AG04449 (cell line): ENCODE results near the gene CDC16.

Experiments
- CTCF ChIA-PET: fragments of 350-600 bp; formaldehyde crosslinking; extraction: SDS; loops from one replicate; lab custom pipeline; 2021; ENCODE audit warnings: antibody characterized with exemption; lab: Yijun Ruan, JAX
- POLR2A ChIA-PET: fragments of 400-600, 350-600 bp; formaldehyde crosslinking; extraction: SDS; loops from one replicate; lab custom pipeline; 2020; ENCODE audit warnings: antibody characterized with exemption, inconsistent platforms; lab: Yijun Ruan, JAX
- DNase-seq: peaks from one replicate; pipeline ENCODE4 v3.0.0-alpha.2; 2010; ENCODE audit warnings: low read depth, low spot score
- H3K4me3 ChIP-seq: 2 replicates; pipeline ENCODE4 v1.5.1; 2011; ENCODE audit warnings: low read depth, mild to moderate bottlenecking, control low read depth, low read length
- CTCF ChIP-seq: IDR thresholded peaks from one replicate; pipeline ENCODE4 v1.5.1; 2011; ENCODE audit warnings: mild to moderate bottlenecking, moderate library complexity, low read length, control low read depth, inconsistent platforms; ENCODE audit not compliant: insufficient read depth; ENCODE audit errors: missing control alignments

The CDC16 gene

GRCh38 chr13:114266241-114266640 is 31.5 kb downstream of the CDC16 start:
- TF ChIP-seq CTCF, result no peak
- no peak overlapping the region for H3K4me3 ChIP-seq
- ChIA-PET POLR2A (interaction anchor here (3.2 kb wide), 1 partner anchor 15 kb away, joined by 14 read pairs; the partner anchor contains the start of gene UPF3A), CTCF (interaction anchor here (0.9 kb wide), 1 partner anchor 16 kb away, joined by 3 read pairs; no protein-coding TSS in a partner anchor)
- DNase-seq, result no peak

DNA sequence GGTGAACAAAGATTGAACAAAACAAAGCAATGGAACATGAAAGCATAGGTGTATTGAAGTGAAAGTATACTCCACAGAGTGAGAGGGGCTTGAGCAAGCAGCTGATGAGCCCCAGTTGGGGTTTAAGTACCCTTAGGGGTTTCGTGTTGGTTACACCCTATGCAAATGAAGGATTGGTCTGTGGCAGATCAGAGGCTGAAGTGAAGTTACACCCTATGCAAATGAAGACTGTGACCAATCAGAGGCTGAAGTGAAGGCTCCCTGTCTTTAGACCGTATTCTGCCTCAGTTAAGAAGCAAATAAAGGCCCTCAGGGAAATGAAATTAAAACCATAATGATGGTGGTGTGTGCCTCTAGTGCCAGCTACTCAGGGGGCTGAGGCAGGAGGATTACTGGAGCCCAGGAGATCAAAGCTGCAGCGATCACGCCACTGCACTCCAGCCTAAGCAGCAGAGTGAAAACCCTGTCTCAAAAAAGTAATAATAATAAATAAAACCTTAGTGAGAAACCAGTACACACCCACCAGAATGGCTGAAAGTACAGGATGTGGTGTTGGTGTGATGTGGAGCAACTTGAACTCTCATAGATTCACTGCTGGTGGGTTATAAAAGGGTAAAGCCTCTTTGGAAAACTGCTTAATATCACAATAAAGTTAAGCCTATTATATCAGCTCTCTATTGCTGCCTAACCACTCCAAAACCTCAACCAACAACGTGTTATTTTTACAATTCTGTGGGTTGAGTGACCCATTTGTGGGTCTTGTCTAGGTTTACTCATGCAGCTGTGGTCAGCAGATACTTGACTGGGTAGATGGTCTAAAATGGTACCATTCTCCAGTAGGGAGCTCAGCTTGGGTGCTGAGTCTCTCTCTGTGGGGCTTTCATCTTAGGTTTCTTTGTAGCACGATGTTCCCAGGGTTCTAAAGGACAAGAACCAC is 33.9 kb downstream of the CDC16 start:
- CTCF ChIA-PET, result interaction anchor here (0.8 kb wide), 1 partner anchor 12 kb away, joined by 3 read pairs; no protein-coding TSS in a partner anchor
- no peak for TF ChIP-seq CTCF
- no peak overlapping the region for H3K4me3 ChIP-seq
- no peak for DNase-seq
- POLR2A ChIA-PET, result no interaction called here

DNA sequence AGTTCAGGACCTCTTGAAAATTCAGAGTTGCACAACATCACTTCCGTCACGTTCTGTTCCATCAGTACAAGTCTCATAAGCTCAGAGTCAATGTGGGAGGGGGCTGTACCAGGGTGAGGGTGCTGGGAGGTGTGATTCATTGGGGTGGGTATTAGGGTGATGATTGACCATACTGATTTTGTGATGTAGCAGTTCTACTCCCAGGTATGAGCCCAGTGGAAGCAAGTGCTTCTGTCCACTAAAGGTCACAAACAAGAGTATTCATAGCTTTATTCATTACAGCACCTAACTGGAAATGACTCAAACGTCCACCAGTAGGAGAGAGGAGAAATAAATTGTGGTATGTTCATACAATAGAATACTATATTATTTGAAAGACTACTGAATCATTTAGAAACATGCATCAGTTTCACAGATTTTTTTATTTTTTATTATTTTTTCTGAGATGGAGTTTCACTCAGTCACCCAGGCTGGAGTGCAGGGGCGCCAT is 34.6 kb downstream of the CDC16 start:
- no peak for TF ChIP-seq CTCF
- DNase-seq, result no peak
- H3K4me3 ChIP-seq, result no peak overlapping the region
- CTCF ChIA-PET, result interaction anchor here (0.8 kb wide), 1 partner anchor 11 kb away, joined by 3 read pairs; no protein-coding TSS in a partner anchor
- POLR2A ChIA-PET, result no interaction called here

DNA sequence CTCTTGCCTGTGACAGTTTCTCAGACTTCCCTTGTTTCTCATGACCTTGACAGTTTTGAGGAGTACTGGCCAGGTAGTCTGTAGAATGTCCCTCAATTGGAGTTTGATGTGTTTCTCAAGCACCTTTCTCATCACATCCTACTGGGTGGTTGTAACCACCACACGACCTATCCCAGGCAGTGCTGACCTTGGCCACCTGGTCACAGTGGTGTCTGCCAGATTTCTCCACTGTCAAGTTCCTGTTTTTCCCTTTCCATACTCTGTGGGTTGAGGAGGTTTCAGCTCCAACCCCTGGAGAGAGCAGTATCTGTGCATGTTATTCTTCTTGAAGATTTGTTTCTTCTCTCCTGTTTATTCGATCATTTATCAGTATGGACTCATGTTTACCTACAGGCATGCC is 38.3 kb downstream of the CDC16 start:
- CTCF ChIA-PET, result no interaction called here
- DNase-seq, result no peak
- POLR2A ChIA-PET, result no interaction called here
- no peak overlapping the region for H3K4me3 ChIP-seq
- no peak for TF ChIP-seq CTCF

- POLR2A ChIA-PET, result no interaction called here
- no peak for DNase-seq
- CTCF ChIA-PET, result no interaction called here
- H3K4me3 ChIP-seq, result no peak overlapping the region
- TF ChIP-seq CTCF, result no peak
Observed at GRCh38 chr13:114275304-114275703, 40.6 kb downstream of the CDC16 start.

- CTCF ChIA-PET, result interaction anchor here (1.1 to 1.3 kb wide), 3 partner anchors 11 to 63 kb away, joined by 3 to 4 read pairs (median 3); no protein-coding TSS in a partner anchor
- no peak overlapping the region for H3K4me3 ChIP-seq
- POLR2A ChIA-PET, result no interaction called here
- no peak for DNase-seq
- no peak for TF ChIP-seq CTCF
Observed at GRCh38 chr13:114279146-114279545, 44.4 kb downstream of the CDC16 start.
